CD14-positive monocyte (primary cell): Measurements from ENCODE around the gene SLN. TPM values are rescaled to one million over a fixed set of nuclear protein-coding genes. Genes with fewer than 3 reads are reported as not detected.

Experiments
- DNase-seq, 3 donors: peaks; one replicate each; pipeline ENCODE4 v3.0.0-alpha.2; 2011 to 2022
- H2AFZ ChIP-seq: 2 replicates; pipeline ENCODE4 v1.6.0; 2012; ENCODE audit warnings: mild to moderate bottlenecking, low read depth, low read length, inconsistent platforms; ENCODE audit not compliant: insufficient read depth, poor library complexity, severe bottlenecking
- H3K27ac ChIP-seq, 2 donors: 1 replicate in 1 of 2; 2 replicates in 1 of 2; pipeline ENCODE4 v1.5.1; 2012 to 2013; ENCODE audit warnings: low read length in 2 of 2, control low read depth in 1 of 2, inconsistent platforms in 1 of 2, low read depth in 1 of 2, mild to moderate bottlenecking in 1 of 2
- H3K27me3 ChIP-seq, 2 donors: one replicate each; pipeline versions ENCODE4 v1.6.0 to v1.6.1; 2011 to 2013; ENCODE audit warnings: low read length in 2 of 2; ENCODE audit not compliant: control insufficient read depth in 2 of 2, insufficient read depth in 2 of 2
- H3K36me3 ChIP-seq, 2 donors: replicated peaks in 1 of 2; 1 replicate in 1 of 2; 2 replicates in 1 of 2; pipeline versions ENCODE4 v1.5.1 to v1.6.1; 2012 to 2013; ENCODE audit warnings: low read length in 2 of 2, control low read depth in 1 of 2, inconsistent platforms in 1 of 2, mild to moderate bottlenecking in 1 of 2; ENCODE audit not compliant: insufficient read depth in 2 of 2, control insufficient read depth in 1 of 2
- H3K4me1 ChIP-seq, 2 donors: 1 replicate in 1 of 2; 2 replicates in 1 of 2; pipeline versions ENCODE4 v1.5.1 to v1.6.1; 2012 to 2013; ENCODE audit warnings: low read length in 2 of 2, control low read depth in 1 of 2, inconsistent platforms in 1 of 2, mild to moderate bottlenecking in 1 of 2, moderate library complexity in 1 of 2; ENCODE audit not compliant: insufficient read depth in 2 of 2, control insufficient read depth in 1 of 2
- H3K4me2 ChIP-seq: replicated peaks from 2 replicates; pipeline ENCODE3; 2012; ENCODE audit warnings: low read length, moderate library complexity, mild to moderate bottlenecking; ENCODE audit not compliant: poor library complexity, severe bottlenecking; ENCODE audit errors: extremely low read depth
- H3K4me3 ChIP-seq, 3 experiments: fragments of 200-600 bp in 1 of 3; sonication (generic) in 1 of 3; replicated peaks in 1 of 3; 1 replicate in 2 of 3; 2 replicates in 1 of 3; pipeline ENCODE4 v1.5.1; 2011 to 2013; ENCODE audit warnings: low read length in 3 of 3, mild to moderate bottlenecking in 3 of 3, control low read depth in 2 of 3, low read depth in 2 of 3, inconsistent platforms in 1 of 3, moderate library complexity in 1 of 3
- H3K79me2 ChIP-seq: 2 replicates; pipeline ENCODE4 v1.6.0; 2012; ENCODE audit warnings: mild to moderate bottlenecking, control low read depth, inconsistent platforms, low read length, moderate library complexity; ENCODE audit not compliant: insufficient read depth
- H3K9ac ChIP-seq: 2 replicates; pipeline ENCODE4 v1.6.0; 2017; ENCODE audit warnings: low read length, mild to moderate bottlenecking; ENCODE audit not compliant: insufficient read depth, poor library complexity, severe bottlenecking
- H3K9me3 ChIP-seq, 2 donors: replicated peaks in 1 of 2; 1 replicate in 1 of 2; 2 replicates in 1 of 2; pipeline versions ENCODE4 v1.5.1 to v1.6.1; 2012 to 2013; ENCODE audit warnings: low read length in 2 of 2, control low read depth in 1 of 2; ENCODE audit not compliant: control insufficient read depth in 1 of 2, insufficient read depth in 1 of 2
- H4K20me1 ChIP-seq: 2 replicates; pipeline ENCODE4 v1.6.0; 2012; ENCODE audit warnings: mild to moderate bottlenecking, low read length, control low read depth, moderate library complexity; ENCODE audit not compliant: insufficient read depth
- H3K27ac Mint-ChIP-seq, 7 donors: one replicate each; pipeline ENCODE4 v1.8.0; 2020; ENCODE audit warnings: mild to moderate bottlenecking in 7 of 7, mixed read lengths in 7 of 7, moderate library complexity in 6 of 7, inconsistent platforms in 2 of 7
- H3K27me3 Mint-ChIP-seq, 3 donors: one replicate each; pipeline ENCODE4 v1.8.0; 2021 to 2022; ENCODE audit warnings: low read depth in 3 of 3, mild to moderate bottlenecking in 3 of 3, mixed read lengths in 3 of 3, moderate library complexity in 3 of 3, inconsistent platforms in 1 of 3
- H3K36me3 Mint-ChIP-seq, 2 donors: one replicate each; pipeline ENCODE4 v1.8.0; 2020; ENCODE audit warnings: mixed read lengths in 2 of 2, inconsistent platforms in 1 of 2, mild to moderate bottlenecking in 1 of 2
- H3K4me1 Mint-ChIP-seq: one replicate; pipeline ENCODE4 v1.8.0; 2020; ENCODE audit warnings: mild to moderate bottlenecking, mixed read lengths
- H3K4me3 Mint-ChIP-seq, 2 donors: one replicate each; pipeline ENCODE4 v1.8.0; 2020; ENCODE audit warnings: mild to moderate bottlenecking in 2 of 2, mixed read lengths in 2 of 2, moderate library complexity in 1 of 2
- H3K9me3 Mint-ChIP-seq, 7 donors: one replicate each; pipeline ENCODE4 v1.8.0; 2020 to 2022; ENCODE audit warnings: mixed read lengths in 7 of 7, mild to moderate bottlenecking in 6 of 7, moderate library complexity in 6 of 7, inconsistent platforms in 2 of 7
- WGBS: methylation state at CpG from one replicate; pipeline ENCODE4 v1.1.5; 2013; ENCODE audit warnings: missing lambda C conversion rate; ENCODE audit not compliant: insufficient coverage; 5-methylcytosine and 5-hydroxymethylcytosine counted together
- intact Hi-C, 2 donors: fragments of 100-400 bp; cut with micrococcal nuclease; formaldehyde crosslinking; loops; one replicate each; pipeline versions ENCODE4 v1.15.0 to v1.15.1; 2023
- polyA plus RNA-seq, 3 donors: library from polyadenylated mRNA; depleted of rRNA in 1 of 3; unstranded in 2 of 3; stranded (reverse) in 1 of 3; fragments of 300-500 nt in 2 of 3; fragments of >200 nt in 1 of 3; fragmentation: Illumina TruSeq in 2 of 3; gene quantifications; 1 replicate in 2 of 3; 2 replicates in 1 of 3; pipeline ENCODE4 v1.2.3, GENCODE V29; 2012 to 2021
- TF ChIP-seq, protein P1 (sequence below): fragments of 200-600 bp; IDR thresholded peaks from one replicate; pipeline ENCODE4 v1.8.0; 2022; ENCODE audit warnings: antibody characterized with exemption, mild to moderate bottlenecking

Gene SLN
- polyA plus RNA-seq, 3 donors: not detected

DNA sequence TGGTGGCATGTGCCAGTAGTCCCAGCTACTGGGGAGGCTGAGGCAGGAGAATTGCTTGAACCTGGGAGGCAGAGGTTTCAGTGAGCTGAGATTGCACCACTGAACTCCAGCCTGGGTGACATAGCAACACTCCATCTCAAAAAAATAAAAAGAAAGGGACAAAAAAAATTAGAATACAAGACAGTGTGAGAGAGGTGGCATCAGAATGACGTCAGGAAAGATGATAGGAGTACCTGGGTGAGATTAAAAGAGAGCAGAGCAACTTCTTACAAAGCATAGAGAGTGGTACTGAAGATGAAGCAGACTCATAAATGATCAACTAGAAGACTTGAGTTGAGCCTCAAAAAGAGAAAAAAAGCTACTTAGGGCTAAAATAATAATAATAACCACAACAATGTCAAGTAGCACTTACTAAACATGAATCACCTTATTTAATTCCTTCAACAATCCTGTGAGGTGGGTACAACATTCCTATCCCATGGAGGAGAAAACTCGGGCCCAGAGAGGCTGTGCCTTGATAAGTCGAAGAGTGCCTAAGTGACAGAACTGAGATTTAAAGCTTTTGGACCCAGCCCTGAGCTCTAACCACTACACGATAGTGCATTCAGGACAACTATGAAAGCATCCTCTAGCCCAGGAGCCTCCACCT lies 5.2 kb upstream of the SLN start:
- TF ChIP-seq, protein P1, sequence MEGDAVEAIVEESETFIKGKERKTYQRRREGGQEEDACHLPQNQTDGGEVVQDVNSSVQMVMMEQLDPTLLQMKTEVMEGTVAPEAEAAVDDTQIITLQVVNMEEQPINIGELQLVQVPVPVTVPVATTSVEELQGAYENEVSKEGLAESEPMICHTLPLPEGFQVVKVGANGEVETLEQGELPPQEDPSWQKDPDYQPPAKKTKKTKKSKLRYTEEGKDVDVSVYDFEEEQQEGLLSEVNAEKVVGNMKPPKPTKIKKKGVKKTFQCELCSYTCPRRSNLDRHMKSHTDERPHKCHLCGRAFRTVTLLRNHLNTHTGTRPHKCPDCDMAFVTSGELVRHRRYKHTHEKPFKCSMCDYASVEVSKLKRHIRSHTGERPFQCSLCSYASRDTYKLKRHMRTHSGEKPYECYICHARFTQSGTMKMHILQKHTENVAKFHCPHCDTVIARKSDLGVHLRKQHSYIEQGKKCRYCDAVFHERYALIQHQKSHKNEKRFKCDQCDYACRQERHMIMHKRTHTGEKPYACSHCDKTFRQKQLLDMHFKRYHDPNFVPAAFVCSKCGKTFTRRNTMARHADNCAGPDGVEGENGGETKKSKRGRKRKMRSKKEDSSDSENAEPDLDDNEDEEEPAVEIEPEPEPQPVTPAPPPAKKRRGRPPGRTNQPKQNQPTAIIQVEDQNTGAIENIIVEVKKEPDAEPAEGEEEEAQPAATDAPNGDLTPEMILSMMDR: no peak
- no peaks in the 10 kb centered on the region for H3K4me1 Mint-ChIP-seq
- Histone ChIP-seq H3K9ac (no peak overlapping the region), H3K4me2 (no peak overlapping the region), H3K27ac (no peak overlapping the region), H3K27me3 (no peaks in the 10 kb centered on the region), H3K79me2 (no peaks in the 10 kb centered on the region), H2AFZ (no peak overlapping the region), H3K4me3 (no peak overlapping the region), H4K20me1 (no peaks in the 10 kb centered on the region), H3K4me1 (no peaks in the 10 kb centered on the region), H3K9me3 (no peaks in the 10 kb centered on the region), H3K36me3 (no peaks in the 10 kb centered on the region)
- H3K27me3 Mint-ChIP-seq: peaks cover 3 to 6% (median 3%) of the 10 kb centered on the region in 3 donors
- no peak for DNase-seq
- intact Hi-C loops: no loop called here
- H3K9me3 Mint-ChIP-seq: peaks cover 0 to 2% (median 0%) of the 10 kb centered on the region in 7 donors
- H3K4me3 Mint-ChIP-seq: no peak overlapping the region
- 40% methylated on average over 1 of the region's 4 CpGs for WGBS
- H3K36me3 Mint-ChIP-seq: no peaks in the 10 kb centered on the region
- no peak overlapping the region for H3K27ac Mint-ChIP-seq

DNA sequence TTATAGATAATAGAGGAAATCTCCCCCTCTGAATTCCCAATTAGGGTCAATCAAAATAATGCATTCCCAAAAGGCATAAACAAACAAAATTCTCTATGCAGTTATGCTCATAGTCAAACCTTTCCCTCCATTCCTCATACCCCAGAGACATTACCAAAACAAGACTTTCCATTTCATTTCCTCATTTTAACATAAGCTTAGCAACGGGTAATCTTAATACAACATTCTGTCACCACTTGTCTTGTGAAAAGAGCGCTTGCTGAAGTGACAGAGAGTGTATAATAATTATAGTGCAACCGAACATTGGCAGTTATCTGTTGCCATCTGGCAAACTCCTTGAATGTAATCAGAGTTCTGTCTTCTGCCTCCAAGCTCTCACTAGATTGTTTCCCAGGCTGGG lies 1.2 kb upstream of the SLN start:
- H3K27me3 Mint-ChIP-seq: peaks cover 1 to 14% (median 9%) of the 10 kb centered on the region in 3 donors

More for the DNA sequence above, 1.2 kb upstream of the SLN start:
- H3K27me3 ChIP-seq: no peaks in the 10 kb centered on the region
- H3K4me3 ChIP-seq: no peak overlapping the region
- Mint-ChIP-seq H3K36me3 (no peaks in the 10 kb centered on the region), H3K4me1 (no peaks in the 10 kb centered on the region), H3K4me3 (no peak overlapping the region), H3K27ac (no peak overlapping the region), H3K9me3 (peaks cover 0 to 2% (median 0%) of the 10 kb centered on the region in 7 donors)
- no peak for DNase-seq
- no peaks in the 10 kb centered on the region for H3K4me1 ChIP-seq
- TF ChIP-seq, protein P1: no peak
- H3K9me3 ChIP-seq: no peaks in the 10 kb centered on the region
- H3K36me3 ChIP-seq: no peaks in the 10 kb centered on the region
- no peaks in the 10 kb centered on the region for H4K20me1 ChIP-seq
- no peak overlapping the region for H2AFZ ChIP-seq
- no peak overlapping the region for H3K4me2 ChIP-seq
- no CpG with 5 or more reads among the region's 3 CpGs for WGBS
- no peak overlapping the region for H3K27ac ChIP-seq
- intact Hi-C loops: no loop called here
- H3K9ac ChIP-seq: no peak overlapping the region
- H3K79me2 ChIP-seq: no peaks in the 10 kb centered on the region
